ENCODE measurements around the gene TNNI2. TPM values are rescaled to one million over a fixed set of nuclear protein-coding genes. Genes with fewer than 3 reads are reported as not detected.
"Not testable (repeated sequence)": the region's sequence is repeated elsewhere in the genome, so short reads cannot be mapped to it uniquely, and the experiment has no call there.

The TNNI2 gene
- total RNA-seq, result not detected

DNA sequence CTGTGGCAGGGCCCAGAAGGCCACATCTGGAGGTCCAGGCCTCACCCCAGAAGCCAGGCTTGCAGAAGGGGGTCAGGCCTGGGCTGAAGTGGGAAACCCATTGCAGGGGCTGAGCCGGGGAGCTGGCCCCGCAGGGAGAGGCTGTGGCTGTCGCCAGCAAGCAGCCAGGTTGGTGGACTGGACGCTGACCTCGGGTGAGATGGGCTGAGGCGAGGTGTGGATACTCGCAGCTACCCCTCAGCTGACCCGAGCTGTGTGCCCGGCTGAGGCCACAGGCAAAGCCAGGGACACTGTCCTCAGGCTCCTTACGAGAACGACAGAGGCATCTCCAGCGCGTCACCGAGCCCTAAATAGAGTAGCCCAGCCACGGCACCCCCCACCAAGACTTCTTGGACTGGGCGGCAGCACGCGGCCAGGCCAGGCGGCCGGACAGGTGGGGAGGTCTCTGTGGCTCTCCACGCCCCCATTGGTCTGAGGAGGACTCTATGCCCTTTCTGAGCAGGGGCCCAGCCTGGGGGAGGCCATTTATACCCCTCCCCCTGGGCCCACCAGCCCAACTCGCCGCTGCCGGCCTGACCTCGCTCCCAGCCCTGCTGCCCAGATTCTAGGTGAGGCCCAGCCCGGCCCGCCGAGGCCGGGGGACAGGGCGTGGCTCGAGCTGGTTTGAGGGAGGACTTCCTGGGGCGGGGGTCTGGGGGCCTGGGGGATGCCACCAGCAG, at the start of gene TNNI2:
TSS of gene TNNI2 (plus strand) at position 556 of the 719 bp plus-strand sequence. CDS start 716 bp downstream, outside the sequence.
- Mint-ChIP-seq H3K27ac (no peak within 1 kb of the TSS), H3K36me3 (no peaks in the 10 kb centered on the region), H3K9me3 (no peaks in the 10 kb centered on the region)
- DNase-seq (ENCODE audit: low spot score in 2 of 2) (no peak), ATAC-seq (no peak)

DNA sequence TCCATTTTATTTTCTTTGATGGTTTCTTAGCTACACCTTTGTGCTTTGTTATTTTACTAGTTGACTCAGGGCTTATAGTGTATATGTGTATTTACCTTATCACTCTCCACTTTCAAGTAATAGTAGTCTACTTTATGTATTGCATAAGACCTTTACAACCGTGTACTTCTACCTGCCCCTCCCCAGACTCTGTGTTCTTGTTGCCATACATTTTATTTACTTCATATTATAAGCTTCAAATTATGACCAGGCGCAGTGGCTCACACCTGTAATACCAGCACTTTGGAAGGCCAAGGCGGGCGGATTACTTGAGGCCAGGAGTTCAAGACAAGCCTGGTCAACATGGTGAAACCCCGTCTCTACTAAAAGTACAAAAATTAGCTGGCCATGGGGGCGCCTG, 46.9 kb upstream of the TNNI2 start:
- H3K27ac Mint-ChIP-seq, result no peak overlapping the region
- ATAC-seq, result no peak
- DNase-seq (ENCODE audit: low spot score in 2 of 2), result no peak
- H3K36me3 Mint-ChIP-seq, result peaks cover 4 to 6% of the 10 kb centered on the region in 2 donors
- H3K9me3 Mint-ChIP-seq, result peaks cover 0 to 3% of the 10 kb centered on the region in 2 donors

DNA sequence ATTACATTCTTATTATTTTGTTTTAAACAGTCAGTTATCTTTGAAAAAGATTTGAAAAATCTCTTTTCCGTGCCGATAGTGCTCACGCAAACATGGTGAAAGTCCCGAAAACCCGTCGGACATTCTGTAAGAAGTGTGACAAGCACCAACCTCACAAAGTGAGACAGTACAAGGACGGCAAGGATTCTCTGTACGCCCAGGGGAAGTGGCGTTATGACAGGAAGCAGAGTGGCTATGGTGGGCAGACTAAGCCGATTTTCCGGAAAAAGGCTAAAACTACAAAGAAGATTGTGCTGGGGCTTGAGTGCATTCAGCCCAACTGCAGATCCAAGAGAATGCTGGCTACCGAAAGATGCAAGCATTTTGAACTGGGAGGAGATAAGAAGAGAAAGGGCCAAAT, 46.3 kb upstream of the TNNI2 start:
- ATAC-seq (no peak), DNase-seq (ENCODE audit: low spot score in 2 of 2) (no peak)
- Mint-ChIP-seq H3K36me3 (peaks cover 4 to 6% of the 10 kb centered on the region in 2 donors), H3K27ac (no peak overlapping the region), H3K9me3 (peaks cover 0 to 3% of the 10 kb centered on the region in 2 donors)

- ATAC-seq (no peak), DNase-seq (ENCODE audit: low spot score in 2 of 2) (no peak)
- Mint-ChIP-seq H3K9me3 (peaks cover 0 to 3% of the 10 kb centered on the region in 2 donors), H3K27ac (no peak overlapping the region), H3K36me3 (peaks cover 4 to 6% of the 10 kb centered on the region in 2 donors)
These were observed 45.7 kb upstream of the TNNI2 start for GRCh38 chr11:1793081-1793480.

DNA sequence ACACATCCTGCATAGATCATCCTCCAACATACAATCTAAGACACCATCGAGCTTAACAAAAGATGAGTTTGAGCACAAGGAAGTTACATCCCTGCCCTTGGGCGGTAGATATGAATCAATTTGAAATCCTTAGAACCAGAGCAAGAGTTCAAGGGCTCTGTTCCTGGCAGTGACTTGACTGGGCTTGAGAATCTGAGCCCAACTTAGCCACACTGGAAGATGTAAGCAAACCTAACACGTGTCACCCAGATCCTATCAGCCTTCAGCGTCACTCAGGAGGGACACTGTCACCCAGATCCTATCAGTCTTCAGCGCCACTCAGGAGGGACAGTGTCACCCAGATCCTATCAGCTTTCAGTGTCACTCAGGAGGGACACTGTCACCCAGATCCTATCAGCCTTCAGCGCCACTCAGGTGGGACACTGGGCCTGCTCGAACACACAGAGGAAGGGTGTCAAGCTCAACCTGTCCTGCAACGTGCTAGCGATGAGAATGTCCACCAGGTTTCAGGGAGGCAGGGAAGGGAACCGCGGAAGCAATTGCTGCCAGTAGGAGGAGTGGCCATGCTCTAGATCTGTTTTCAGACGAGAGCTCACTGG, 42.3 kb upstream of the TNNI2 start:
- Mint-ChIP-seq H3K36me3 (peaks cover 4 to 6% of the 10 kb centered on the region in 2 donors), H3K27ac (no peak overlapping the region), H3K9me3 (peaks cover 0 to 3% of the 10 kb centered on the region in 2 donors)
- ATAC-seq, result no peak
- no peak for DNase-seq (ENCODE audit: low spot score in 2 of 2)

GRCh38 chr11:1797391-1798125, 41.2 kb upstream of the TNNI2 start:
- Mint-ChIP-seq H3K36me3 (peaks cover 1 to 3% of the 10 kb centered on the region in 2 donors), H3K9me3 (peaks cover 0 to 1% of the 10 kb centered on the region in 2 donors), H3K27ac (no peak overlapping the region)
- ATAC-seq (no peak), DNase-seq (ENCODE audit: low spot score in 2 of 2) (no peak)

GRCh38 chr11:1803246-1803645, 35.5 kb upstream of the TNNI2 start:
- no peaks in the 10 kb centered on the region for H3K36me3 Mint-ChIP-seq
- no peaks in the 10 kb centered on the region for H3K9me3 Mint-ChIP-seq
- DNase-seq (ENCODE audit: low spot score in 2 of 2) (no peak), ATAC-seq (no peak)
- H3K27ac Mint-ChIP-seq, result no peak overlapping the region

DNA sequence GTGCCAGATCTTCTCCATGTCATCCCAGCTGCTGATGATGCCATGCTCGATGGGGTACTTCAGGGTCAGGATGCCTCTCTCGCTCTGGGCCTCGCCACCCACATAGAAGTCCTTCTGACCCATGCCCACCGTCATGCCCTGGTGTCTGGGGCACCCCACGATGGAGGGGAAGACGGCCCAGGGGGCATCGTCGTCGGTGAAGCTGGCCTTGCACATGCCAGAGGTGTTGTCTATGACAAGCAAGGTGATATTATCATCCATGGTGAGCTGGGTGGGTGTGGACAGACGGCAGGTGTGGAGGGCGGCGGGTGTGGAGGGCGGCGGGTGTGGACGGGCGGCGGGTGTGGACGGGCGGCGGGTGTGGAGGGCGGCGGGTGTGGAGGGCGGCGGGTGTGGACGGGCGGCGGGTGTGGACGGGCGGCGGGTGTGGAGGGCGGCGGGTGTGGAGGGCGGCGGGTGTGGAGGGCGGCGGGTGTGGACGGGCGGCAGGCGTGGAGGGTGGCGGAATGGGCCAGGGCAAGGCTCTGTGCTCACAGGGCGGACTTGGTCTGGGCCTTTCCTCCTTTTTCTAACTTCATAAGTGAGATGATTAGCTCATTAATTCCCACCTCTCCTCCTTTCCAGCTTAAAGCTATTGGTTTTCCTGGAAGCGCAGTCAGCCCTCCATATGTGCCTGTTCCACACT, 34.8 kb upstream of the TNNI2 start:
- H3K27ac Mint-ChIP-seq; ATAC-seq; H3K9me3 Mint-ChIP-seq; DNase-seq (ENCODE audit: low spot score in 2 of 2); H3K36me3 Mint-ChIP-seq: not testable (repeated sequence)

DNA sequence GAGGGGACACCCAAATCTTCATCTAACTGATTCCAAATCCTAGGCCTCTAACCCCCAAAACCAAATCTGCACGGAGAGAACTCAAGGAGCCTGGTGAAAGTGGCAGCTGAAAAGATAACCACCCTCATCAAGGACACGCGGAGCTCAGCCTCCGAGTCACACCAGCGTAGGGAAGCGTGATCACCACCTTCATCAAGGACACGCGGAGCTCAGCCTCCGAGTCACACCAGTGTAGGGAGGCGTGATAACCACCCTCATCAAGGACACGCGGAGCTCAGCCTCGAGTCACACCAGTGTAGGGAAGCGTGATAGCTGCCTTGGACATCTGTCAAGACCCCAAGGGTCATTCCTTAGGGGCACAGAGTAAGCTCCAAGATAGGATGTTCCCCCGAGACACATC, 33.3 kb upstream of the TNNI2 start:
- no peaks in the 10 kb centered on the region for H3K36me3 Mint-ChIP-seq
- ATAC-seq (no peak), DNase-seq (ENCODE audit: low spot score in 2 of 2) (no peak)
- H3K9me3 Mint-ChIP-seq, result no peaks in the 10 kb centered on the region
- H3K27ac Mint-ChIP-seq, result no peak overlapping the region

- no peak for ATAC-seq
- no peaks in the 10 kb centered on the region for H3K36me3 Mint-ChIP-seq
- no peak for DNase-seq (ENCODE audit: low spot score in 2 of 2)
- H3K27ac Mint-ChIP-seq, result no peak overlapping the region
- no peaks in the 10 kb centered on the region for H3K9me3 Mint-ChIP-seq
These were observed 31.4 kb upstream of the TNNI2 start for GRCh38 chr11:1807264-1807995.

GRCh38 chr11:1810761-1811160, 28.0 kb upstream of the TNNI2 start:
- H3K36me3 Mint-ChIP-seq, result no peaks in the 10 kb centered on the region
- no peak for DNase-seq (ENCODE audit: low spot score in 2 of 2)
- no peak overlapping the region for H3K27ac Mint-ChIP-seq
- no peak for ATAC-seq
- no peaks in the 10 kb centered on the region for H3K9me3 Mint-ChIP-seq

GRCh38 chr11:1812274-1812673, 26.5 kb upstream of the TNNI2 start:
- no peak overlapping the region for H3K27ac Mint-ChIP-seq

GRCh38 chr11:1812801-1813200, 26.0 kb upstream of the TNNI2 start:
- Mint-ChIP-seq H3K27ac (no peak overlapping the region), H3K36me3 (no peaks in the 10 kb centered on the region), H3K9me3 (no peaks in the 10 kb centered on the region)
- ATAC-seq (no peak), DNase-seq (ENCODE audit: low spot score in 2 of 2) (no peak)

More at GRCh38 chr11:1812274-1812673, 26.5 kb upstream of the TNNI2 start:
- H3K36me3 Mint-ChIP-seq, result no peaks in the 10 kb centered on the region
- H3K9me3 Mint-ChIP-seq, result no peaks in the 10 kb centered on the region
- DNase-seq (ENCODE audit: low spot score in 2 of 2) (no peak), ATAC-seq (no peak)

- not testable (repeated sequence) for H3K36me3 Mint-ChIP-seq; H3K27ac Mint-ChIP-seq; DNase-seq (ENCODE audit: low spot score in 2 of 2); H3K9me3 Mint-ChIP-seq; ATAC-seq
These were observed 25.4 kb upstream of the TNNI2 start for GRCh38 chr11:1813356-1813755.

DNA sequence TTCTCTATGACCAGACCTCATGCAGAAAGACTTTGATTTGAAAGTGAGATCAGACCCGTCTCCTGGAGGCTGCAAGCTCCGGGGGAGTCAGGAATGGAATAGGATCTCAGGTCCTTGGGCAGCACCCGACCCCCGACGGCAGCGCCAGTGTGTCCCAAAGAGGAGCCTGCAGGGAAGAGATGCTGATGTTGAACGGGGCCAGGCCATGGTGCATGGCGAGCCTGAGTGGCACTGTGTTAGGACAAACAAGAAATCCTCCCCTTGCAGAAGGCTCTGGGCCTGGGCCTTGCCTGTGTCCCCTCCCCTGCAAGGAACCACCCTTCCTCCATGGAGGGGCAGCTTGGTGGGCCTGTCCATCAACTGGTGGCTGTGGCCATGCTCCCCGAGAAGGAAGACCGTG, 24.1 kb upstream of the TNNI2 start:
- Mint-ChIP-seq H3K36me3 (no peaks in the 10 kb centered on the region), H3K9me3 (no peaks in the 10 kb centered on the region), H3K27ac (no peak overlapping the region)
- DNase-seq (ENCODE audit: low spot score in 2 of 2) (no peak), ATAC-seq (no peak)

- Mint-ChIP-seq H3K9me3 (peaks cover 0 to 3% of the 10 kb centered on the region in 2 donors), H3K27ac (no peak overlapping the region), H3K36me3 (no peaks in the 10 kb centered on the region)
- DNase-seq (ENCODE audit: low spot score in 2 of 2) (no peak), ATAC-seq (no peak)
These were observed 23.5 kb upstream of the TNNI2 start for GRCh38 chr11:1815311-1815710.
